HG03135 (cell line): Measurements from ENCODE around the gene TOMM7.

Experiments used
- ATAC-seq: cut with Tn5 transposase; IDR thresholded peaks from one replicate; pipeline ENCODE4 v1.9.1; 2021; ENCODE audit warnings: mild to moderate bottlenecking, moderate library complexity; ENCODE audit not compliant: unreplicated experiment

Gene TOMM7

GRCh38 chr7:22822486-22823141, at the start of gene TOMM7:
Gene TOMM7 (minus strand): TSS chr7:22822849. CDS start chr7:22822779, 70 bp downstream.
- peak; percentile 83 for ATAC-seq

DNA sequence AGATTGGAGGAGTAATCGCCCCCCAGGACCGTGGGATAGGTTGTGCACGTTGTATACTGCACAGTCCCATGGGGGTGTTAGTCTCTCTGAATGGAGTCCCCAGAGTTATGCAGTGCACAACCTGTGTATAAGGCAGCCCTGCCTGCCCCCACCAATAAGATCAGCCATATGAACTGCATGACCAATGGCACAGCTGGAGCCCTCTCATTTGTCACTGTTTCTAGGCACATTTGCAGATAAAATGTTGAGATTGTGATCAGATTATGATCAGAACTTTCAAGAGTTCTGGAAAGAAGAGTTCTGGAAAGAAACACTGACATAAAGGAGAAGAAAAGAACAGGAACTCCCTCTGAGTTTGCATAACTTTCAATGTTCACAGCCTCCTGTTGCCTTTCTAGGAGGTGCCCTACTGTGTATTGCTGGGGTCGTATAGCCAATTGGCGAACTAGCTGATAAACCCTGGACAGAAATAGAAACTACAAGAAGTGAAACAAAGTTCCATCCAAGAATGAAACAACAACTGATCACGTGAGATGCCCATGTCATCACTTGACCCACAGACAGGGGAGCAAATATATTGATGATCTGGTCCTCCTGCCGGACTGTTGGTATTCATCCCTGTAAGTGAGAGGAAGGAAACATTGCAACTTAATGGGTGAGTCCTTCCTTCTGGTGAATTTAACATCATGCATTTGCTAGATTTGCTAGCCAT, 49.6 kb upstream of the TOMM7 start:
- peak; percentile 98 for ATAC-seq

DNA sequence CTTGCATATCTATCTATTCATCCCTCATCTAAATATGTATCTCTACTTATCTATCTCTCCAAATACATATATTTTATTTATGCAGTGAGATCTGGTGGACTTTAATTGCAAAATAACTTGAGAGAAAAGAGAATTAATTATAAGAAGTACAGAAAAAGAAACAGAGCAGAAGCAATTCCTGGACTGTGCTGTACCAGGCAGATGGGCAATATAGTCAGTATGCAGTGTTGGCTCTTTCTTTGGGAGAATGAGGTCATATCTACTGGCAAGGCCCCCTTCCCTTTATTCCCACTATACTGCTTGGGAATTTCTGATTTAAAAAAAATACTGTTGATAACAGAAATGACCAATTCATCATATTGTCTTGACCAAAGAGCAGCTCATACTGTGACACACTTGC, 49.0 kb upstream of the TOMM7 start:
- ATAC-seq: no peak

- no peak for ATAC-seq
Observed at GRCh38 chr7:22868509-22868908, 45.9 kb upstream of the TOMM7 start.

- ATAC-seq: no peak
Observed at GRCh38 chr7:22867589-22867988, 44.9 kb upstream of the TOMM7 start.

GRCh38 chr7:22867003-22867402, 44.4 kb upstream of the TOMM7 start:
- ATAC-seq: no peak

DNA sequence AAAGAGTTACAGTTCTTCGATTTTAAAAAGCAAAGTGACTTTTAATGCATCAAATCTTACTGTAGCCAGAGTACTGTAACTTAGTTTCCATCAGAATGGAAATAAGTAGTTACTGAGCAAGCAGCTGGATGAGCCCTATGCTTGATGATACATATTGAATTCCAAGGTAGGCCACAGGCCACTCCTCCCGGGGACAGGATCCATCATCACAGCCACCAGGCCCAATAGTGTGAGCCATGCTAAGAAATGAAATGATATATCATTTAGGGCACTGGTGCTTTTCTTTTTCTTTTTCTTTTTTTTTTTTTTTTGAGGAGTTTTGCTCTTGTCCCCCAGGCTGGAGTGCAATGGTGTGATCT, 42.9 kb upstream of the TOMM7 start:
- no peak for ATAC-seq

- no peak for ATAC-seq
Observed at GRCh38 chr7:22864855-22865601, 42.4 kb upstream of the TOMM7 start.

- no peak for ATAC-seq
Observed at GRCh38 chr7:22864301-22864700, 41.7 kb upstream of the TOMM7 start.

- ATAC-seq: no peak
Observed at GRCh38 chr7:22863156-22863899, 40.7 kb upstream of the TOMM7 start.

GRCh38 chr7:22861576-22861975, 38.9 kb upstream of the TOMM7 start:
- no peak for ATAC-seq

- no peak for ATAC-seq
Observed at GRCh38 chr7:22860784-22861482, 38.3 kb upstream of the TOMM7 start.

DNA sequence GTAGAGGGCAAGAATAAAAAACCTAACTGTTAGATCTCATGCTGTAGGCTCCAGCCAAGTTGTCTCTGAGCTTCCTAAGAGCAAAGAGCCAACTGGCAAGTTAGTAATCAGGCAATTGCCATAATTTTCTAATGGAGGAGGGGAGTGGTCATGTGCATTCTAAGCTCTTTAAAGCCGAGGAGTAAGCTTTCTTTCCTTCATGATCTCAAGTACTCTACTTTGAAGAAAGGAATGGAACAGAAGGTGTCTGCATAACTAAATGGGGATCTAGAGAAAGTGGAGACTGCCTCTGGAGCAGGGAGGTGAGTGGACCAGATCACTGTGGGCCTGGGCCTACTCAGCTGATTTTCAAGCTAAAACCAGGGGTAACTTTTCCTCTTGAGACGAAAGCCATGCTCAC, 37.7 kb upstream of the TOMM7 start:
- no peak for ATAC-seq

DNA sequence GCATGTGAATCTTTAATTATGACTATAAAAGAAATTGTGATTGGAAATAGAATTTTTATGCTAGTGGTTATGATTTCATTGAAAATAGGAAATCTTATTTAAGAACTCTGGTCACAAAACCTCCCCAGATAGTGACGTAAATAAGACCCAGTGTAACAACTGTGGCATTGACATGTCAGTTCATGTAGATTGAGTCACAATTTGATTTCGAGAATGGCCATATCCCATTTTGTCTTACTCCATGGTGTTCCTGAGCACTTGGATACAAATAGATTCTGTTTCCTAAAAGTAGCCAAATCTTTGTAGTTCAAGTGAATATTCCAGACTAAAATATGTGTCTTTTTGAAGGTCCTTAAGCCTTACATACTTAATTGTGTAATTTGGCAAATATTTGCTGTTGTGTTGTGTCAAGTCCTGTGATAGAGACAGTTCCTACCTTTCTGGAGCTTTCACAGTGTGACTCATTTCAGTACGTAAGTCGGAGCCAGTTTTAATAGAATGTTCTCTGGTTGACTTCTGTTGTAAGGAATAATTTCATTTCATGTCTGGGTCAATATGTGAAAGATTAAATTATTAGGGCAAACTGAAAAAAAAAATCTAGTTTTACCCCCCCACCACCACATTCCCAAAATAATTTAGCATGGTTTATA, 37.1 kb upstream of the TOMM7 start:
- no peak for ATAC-seq

DNA sequence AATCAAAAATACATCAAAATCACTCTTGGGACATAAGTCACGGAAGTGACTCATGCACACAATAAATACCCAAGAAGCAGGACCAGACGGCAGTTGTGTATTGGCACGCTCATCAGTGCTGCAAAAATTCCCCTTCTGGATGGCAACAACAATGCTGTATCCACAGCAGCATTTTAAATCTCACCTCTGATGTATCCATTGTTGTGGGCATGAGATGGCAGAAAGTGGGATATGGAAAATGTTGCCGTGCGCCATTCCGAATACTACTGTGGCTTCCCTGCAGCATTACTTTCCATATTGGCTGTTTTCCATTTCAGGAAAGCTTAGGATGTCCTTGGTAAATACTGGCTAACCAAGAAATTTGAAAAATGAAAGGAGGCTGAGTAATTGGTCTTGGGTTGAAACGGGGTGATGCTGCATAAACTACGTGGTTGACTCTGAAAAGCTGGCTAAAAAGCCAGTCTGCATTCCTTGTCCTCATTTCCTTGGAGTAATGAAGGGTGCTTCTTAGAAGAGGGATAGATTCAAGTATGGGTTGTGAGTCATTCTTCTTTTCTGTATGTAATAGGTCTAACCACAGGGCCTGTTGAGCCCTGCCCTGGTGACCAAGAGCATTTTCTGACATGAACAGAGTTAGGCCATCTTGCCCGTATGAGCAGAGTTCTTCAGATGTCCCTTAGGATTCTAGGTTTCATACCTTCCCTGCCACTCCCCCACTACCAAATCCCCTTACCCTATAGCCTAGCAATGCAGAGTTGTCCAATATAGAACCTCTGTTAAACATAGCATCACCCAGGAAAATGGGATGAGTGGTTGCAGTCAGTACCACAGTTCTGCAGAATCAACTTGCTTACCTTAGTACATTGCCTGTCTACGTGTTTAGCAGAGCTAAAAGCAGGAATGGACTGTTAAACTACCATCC, 36.3 kb upstream of the TOMM7 start:
- no peak for ATAC-seq

GRCh38 chr7:22858274-22858639, 35.6 kb upstream of the TOMM7 start:
- ATAC-seq: no peak

DNA sequence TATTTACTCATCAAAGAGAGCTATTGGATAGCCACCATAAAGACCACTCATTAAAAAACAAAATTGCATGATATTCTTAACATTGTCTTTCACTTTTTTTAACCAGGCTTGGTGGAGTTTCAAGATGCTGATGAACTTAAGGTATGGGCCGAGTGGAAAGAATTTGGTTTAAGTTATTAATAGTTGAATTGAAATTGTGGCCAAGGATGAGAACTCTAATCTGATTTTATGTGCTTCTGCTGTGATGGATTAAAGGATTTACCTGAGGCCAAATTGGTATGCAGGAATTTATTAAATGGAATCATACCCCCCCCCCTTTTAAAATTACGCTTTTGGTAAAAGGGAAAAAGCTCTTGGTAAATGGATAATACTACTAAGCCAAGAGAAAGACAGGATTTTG, 33.8 kb upstream of the TOMM7 start:
- ATAC-seq: no peak

DNA sequence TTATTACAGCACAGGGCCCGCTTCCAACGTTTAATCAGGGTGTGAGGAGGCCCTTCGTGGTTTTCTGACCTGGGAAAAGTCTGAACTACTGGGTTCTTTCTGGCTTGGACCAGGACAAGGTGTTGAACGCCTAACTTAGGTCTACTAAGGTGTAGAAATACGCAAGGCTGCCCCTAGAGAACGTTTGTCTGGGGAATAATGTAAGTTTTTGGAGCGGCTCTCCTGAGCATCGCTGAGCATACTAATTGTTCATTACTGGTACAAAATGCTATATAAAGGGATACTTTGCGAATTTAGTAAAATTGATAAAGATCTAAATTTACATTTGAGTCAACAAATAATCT, 32.4 kb upstream of the TOMM7 start:
- peak; percentile 9 for ATAC-seq
